GM19397 (cell line): ENCODE results near the gene IDH3A.
"Not testable (repeated sequence)": the region's sequence is repeated elsewhere in the genome, so short reads cannot be mapped to it uniquely, and the experiment has no call there.

Source experiments
- ATAC-seq: cut with Tn5 transposase; IDR thresholded peaks from one replicate; pipeline ENCODE4 v1.9.1; 2021; ENCODE audit warnings: mild to moderate bottlenecking, moderate library complexity; ENCODE audit not compliant: unreplicated experiment

Gene IDH3A

GRCh38 chr15:78129077-78129750, 19.9 kb upstream of the IDH3A start:
- ATAC-seq = no peak

DNA sequence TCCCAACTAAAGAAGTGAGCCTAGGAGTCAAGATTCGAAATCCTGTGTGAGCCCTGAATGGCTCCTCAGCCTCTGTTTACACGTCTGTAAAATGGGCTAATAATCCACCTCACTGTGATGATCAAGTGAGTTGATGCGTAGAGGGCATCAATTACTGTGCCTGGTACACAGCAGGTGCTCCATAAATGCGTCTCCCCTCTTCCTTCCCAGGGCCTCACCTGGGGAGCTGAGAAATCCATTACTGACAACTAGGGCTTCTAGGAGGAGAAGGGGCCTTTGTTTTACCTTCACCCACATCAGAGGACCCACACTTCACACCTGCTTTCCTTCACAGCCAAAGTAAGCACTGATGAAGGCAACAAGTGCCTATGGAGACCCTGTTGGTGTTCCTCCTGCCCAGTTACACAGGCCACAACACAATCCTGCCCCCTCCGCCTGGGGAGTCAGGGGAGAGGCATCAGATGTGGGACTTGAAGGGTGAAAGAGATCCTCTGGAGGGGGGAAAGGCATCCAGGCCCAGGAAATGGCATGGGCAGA, 19.3 kb upstream of the IDH3A start:
- ATAC-seq = no peak

GRCh38 chr15:78130466-78131294, 18.5 kb upstream of the IDH3A start:
- ATAC-seq = peak; percentile 24

- ATAC-seq = peak; percentile 80
Observed at GRCh38 chr15:78131295-78132061, 17.7 kb upstream of the IDH3A start, which contains the start of gene CIB2. Gene CIB2, minus strand, starts transcription at chr15:78131445. Its CDS starts 230 bp downstream, at chr15:78131215.

- ATAC-seq = no peak
Observed at GRCh38 chr15:78133801-78134200, 15.4 kb upstream of the IDH3A start.

DNA sequence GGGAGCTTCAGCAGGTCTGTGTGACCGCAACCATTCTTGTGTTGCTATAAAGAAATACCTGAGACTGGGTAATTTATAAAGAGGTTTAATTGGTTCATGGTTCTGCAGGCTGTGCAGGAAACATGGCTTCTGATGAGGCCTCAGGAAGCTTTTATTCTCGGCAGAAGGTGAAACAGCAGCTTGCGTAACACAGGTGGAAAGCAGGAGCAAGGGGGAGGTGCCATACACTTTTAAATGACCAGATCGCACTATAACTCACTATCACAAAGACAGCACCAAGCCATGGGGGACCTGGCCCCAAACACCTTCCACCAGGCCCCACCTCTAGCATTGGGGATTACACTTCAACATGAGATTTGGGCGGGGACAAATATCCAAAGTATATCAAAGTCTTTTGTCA, 9.6 kb upstream of the IDH3A start:
- ATAC-seq = no peak

- ATAC-seq = no peak
Observed at GRCh38 chr15:78140292-78140691, 8.9 kb upstream of the IDH3A start.

- ATAC-seq = no peak
Observed at GRCh38 chr15:78142332-78142731, 6.8 kb upstream of the IDH3A start.

GRCh38 chr15:78146425-78147154, 2.6 kb upstream of the IDH3A start:
- no peak for ATAC-seq

GRCh38 chr15:78147566-78147965, 1.6 kb upstream of the IDH3A start:
- no peak for ATAC-seq

GRCh38 chr15:78148392-78149067, 632 bp upstream of the IDH3A start:
- ATAC-seq = peak; percentile 2

- ATAC-seq = no peak
Observed at GRCh38 chr15:78149805-78150751, 916 bp downstream of the IDH3A start.

- not testable (repeated sequence) for ATAC-seq
Observed at GRCh38 chr15:78151075-78151474, 1.9 kb downstream of the IDH3A start.

DNA sequence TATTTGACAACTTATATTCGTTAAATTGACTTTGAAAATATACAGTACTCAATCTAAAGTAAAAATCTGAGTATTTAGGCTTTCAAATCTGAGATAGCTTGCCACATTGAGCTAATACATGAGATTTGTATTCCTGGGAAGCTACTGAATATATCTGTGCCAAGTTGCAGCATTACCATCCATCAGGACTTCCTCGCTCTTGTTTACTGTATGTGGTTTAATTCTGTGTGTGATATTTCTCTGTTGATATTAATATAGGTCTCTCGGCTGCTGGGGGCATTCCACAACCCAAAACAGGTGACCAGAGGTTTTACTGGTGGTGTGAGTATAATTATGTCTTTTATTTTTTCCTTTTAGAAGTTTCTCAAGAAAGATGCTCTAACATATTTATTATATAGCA, 5.8 kb downstream of the IDH3A start:
- no peak for ATAC-seq

GRCh38 chr15:78155355-78155939, 6.3 kb downstream of the IDH3A start:
- no peak for ATAC-seq

GRCh38 chr15:78156653-78157052, 7.5 kb downstream of the IDH3A start:
- no peak for ATAC-seq

- ATAC-seq = no peak
Observed at GRCh38 chr15:78157203-78157602, 8.0 kb downstream of the IDH3A start.

DNA sequence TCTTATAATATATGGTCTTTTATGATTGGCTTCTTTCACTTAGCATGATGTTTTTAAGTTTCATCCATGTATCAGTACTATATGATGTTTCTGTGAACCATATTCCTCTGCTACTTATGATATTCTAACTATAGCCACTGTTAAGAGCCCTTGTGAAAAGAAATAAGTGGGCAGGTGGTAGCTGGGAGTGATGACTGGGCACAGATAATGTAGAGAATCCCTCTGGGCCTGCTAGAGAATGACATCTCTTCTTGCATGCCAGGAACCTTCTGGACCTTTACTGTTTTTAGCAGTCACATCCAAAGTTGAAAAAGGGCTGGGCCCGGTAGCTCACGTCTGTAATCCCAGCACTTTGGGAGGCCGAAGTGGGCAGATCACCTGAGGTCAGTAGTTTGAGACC, 10.2 kb downstream of the IDH3A start:
- no peak for ATAC-seq

DNA sequence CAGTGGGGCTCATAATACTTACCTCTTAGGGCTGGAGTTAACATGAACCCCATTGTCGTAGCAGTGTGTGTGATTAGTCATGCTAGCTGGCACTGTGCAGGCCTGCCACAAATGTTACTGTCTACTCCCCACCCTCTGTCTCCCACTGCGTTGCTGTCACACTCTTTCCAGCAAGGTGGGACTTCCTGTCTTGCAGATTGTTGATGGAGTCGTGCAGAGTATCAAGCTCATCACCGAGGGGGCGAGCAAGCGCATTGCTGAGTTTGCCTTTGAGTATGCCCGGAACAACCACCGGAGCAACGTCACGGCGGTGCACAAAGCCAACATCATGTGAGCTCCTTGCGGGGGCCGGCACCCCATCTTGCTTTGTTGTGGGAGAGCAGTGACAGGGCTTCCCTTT, 12.9 kb downstream of the IDH3A start:
- ATAC-seq = no peak
